ENCODE measurements around the gene LECT2.

Gene LECT2

GRCh38 chr5:135898651-135899050 lies 56.1 kb downstream of the LECT2 start:
- H3K4me3 ChIP-seq (ENCODE audit: insufficient read length, low read depth) = no peak overlapping the region
- H3K27me3 ChIP-seq (ENCODE audit: insufficient read depth, insufficient read length) = no peaks in the 10 kb centered on the region
- TF ChIP-seq SUZ12 (IDR thresholded peaks at IDR 0.05; ENCODE audit: extremely low read depth, insufficient read depth, insufficient read length) (no peak), ZNF274 (IDR thresholded peaks at IDR 0.05; ENCODE audit: low read depth, low read length) (no peak), YY1 (IDR thresholded peaks at IDR 0.05; ENCODE audit: insufficient read depth, insufficient read length) (no peak)
- no peak for DNase-seq (ENCODE audit: low read depth, low spot score)
- no peak overlapping the region for H3K9ac ChIP-seq (ENCODE audit: insufficient read length, low read depth)
- no peaks in the 10 kb centered on the region for H3K4me1 ChIP-seq (ENCODE audit: insufficient read depth, insufficient read length)
- no peaks in the 10 kb centered on the region for H3K36me3 ChIP-seq (ENCODE audit: insufficient read depth, insufficient read length, low read length)
- H3K9me3 ChIP-seq (ENCODE audit: insufficient read depth, low read length) = no peaks in the 10 kb centered on the region

All from NT2/D1 (cell line).